LHCN-M2 (cell line): ENCODE data around the gene ZNF134. TPM values are rescaled to one million over a fixed set of nuclear protein-coding genes. Genes with fewer than 3 reads are reported as not detected.

Experiments used
- DNase-seq: peaks from one replicate; pipeline ENCODE4 v3.0.0-alpha.2; 2012; ENCODE audit warnings: low read depth
- polyA plus RNA-seq: library from polyadenylated mRNA; unstranded; fragments of >200 nt; gene quantifications from one replicate; pipeline ENCODE4 v1.2.1, GENCODE V29; 2012; ENCODE audit warnings: missing spikeins
- total RNA-seq: library from RNA; depleted of rRNA; stranded (reverse); fragments of >200 nt; gene quantifications from 2 replicates; pipeline ENCODE4 v1.2.3, GENCODE V29; 2014; rRNA removed

Gene ZNF134
- 22.3 and 22.9 TPM in 2 replicates for total RNA-seq
- 7.9 TPM for polyA plus RNA-seq

DNA sequence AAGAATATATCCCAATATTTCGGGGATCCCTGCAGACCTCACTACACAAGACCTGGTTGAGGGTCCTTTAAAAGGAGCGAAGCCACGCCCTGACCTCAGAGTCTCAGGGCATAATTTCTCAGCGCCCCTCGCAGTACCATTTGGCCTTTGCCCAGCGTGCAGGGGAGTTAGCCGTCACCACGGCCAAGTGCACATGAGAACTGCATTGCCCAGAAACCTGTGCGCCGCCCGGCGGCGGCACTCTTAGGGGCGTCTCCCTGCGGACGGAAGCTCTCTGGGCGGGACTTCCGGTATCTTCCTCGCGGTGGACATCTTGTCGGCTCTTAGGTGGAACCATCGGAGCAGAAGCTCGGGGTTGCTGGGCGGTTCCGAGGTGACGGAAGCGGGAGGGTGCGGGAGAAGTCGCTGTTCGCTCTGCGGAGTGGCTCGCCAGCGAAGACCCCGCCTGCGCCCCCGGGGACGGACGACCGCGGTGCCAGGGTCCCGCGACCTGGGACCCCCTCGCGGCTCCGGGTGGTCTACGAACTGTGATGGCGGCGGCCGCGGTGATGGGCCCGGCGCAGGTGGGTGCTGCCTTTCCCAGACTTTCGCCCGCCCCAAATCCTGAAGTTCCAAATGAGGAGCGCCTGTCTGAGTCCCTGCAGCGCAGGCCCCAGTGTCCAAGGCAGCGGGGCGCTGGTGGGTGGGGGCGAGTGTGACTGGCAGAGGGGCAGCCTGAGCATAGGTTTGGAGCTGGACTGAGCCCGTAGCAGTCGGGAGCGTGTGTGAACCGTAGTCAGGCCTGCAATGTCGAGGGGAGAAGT is at the start of gene ZNF134:
Gene ZNF134, plus strand, starts transcription at position 302 of the 803 bp plus-strand sequence. CDS start 5,227 bp downstream, outside the sequence.
- peak; percentile 87 for DNase-seq

DNA sequence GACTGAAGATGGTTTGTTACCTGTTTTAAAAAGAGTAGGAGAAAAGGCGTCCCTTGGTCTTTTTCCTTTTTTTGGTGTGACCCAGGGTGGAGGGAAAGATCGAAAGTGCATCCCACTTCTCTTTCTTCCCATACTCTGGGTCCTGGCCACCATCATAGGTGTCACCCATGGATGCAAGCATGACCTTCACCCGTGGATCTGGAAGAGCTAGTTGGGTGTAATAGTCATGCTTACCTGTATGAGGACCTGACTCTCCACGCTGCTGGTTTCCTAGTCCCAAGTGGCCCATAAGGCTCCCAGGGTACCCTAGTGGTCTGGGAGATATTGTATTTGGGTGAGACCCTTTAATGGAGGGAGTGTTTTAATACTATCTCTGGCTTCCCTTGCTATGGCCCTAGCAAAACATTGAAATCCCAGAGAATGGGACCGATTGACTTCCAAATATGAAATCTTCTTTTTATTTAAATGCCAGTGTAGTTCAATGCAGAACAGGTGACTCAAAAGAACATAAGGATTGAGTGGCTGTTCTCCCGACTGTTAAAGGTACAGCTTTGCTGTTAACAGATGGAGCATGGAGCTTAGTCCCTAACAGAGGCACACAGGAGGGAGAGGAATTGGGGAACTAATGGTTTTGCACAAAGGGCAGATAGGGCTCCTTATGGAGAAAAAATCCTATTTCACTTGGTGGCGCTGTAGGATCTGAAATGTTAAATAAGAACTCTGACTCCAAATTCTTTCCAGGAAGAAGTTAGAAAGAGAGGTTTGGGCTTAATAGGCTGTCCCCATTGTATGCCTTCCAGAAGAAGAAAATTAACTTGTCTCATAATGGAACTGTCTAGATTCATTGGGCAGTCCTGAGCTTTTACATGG is 47.4 kb upstream of the ZNF134 start:
- peak; percentile 48 for DNase-seq

DNA sequence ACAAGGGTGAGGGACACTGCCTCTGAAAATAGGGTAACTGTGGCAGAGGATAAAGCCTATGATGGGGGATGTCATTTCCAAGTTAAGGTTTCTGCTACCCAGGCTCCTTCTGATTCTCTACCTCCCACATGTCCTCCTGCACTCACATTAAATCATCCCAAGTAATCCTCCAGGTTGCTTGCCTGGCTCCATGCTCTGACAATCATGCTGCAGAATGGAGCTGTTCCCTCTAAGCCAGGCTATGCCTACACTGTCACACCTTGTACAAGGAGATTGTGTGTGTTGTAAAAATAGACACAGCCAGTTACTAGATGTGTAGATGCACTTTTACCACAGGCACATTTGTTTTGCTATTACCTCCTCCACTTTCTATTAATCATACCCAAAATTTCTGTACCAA is 43.3 kb upstream of the ZNF134 start:
- no peak for DNase-seq

DNA sequence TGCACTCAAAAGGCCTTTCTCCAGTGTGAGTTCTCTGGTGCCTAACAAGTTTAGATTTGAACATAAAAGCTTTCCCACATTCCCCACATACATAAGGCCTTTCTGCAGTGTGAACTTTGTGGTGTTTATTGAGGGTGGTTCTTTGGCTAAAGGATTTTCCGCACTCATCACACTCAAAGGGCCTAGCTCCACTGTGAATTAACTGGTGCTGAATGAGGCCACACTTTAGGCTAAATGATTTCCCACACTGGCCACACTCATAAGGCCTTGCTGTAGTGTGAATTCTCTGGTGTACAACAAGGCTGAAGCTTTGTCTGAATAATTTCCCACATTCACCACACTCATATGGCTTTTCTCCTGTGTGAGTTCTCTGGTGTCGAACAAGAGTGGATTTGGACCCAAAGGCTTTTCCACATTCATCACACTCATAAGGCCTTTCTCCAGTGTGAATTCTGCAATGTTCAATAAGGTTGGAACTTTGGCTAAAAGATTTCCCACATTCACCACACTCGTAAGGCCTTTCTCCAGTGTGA is 41.6 kb upstream of the ZNF134 start:
- no peak for DNase-seq

DNA sequence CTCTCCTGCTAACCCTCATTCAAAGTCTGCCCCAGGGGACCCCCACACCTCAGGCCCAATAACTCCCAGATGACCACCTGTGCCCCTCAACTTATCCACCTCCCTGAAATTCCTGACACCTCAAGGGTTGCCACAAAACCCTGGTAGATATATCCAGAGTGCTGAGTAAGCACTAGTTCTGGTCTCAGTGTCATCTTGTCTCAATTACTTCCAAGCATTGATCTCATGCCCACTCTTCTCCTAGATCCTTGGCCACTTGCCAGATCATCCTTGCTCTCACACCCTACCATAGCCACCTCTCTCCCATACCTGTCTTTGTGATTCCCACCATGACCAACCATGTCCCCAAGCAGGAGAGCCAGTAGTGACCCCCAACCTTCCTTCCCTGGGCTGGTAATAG is 37.4 kb upstream of the ZNF134 start:
- no peak for DNase-seq

DNA sequence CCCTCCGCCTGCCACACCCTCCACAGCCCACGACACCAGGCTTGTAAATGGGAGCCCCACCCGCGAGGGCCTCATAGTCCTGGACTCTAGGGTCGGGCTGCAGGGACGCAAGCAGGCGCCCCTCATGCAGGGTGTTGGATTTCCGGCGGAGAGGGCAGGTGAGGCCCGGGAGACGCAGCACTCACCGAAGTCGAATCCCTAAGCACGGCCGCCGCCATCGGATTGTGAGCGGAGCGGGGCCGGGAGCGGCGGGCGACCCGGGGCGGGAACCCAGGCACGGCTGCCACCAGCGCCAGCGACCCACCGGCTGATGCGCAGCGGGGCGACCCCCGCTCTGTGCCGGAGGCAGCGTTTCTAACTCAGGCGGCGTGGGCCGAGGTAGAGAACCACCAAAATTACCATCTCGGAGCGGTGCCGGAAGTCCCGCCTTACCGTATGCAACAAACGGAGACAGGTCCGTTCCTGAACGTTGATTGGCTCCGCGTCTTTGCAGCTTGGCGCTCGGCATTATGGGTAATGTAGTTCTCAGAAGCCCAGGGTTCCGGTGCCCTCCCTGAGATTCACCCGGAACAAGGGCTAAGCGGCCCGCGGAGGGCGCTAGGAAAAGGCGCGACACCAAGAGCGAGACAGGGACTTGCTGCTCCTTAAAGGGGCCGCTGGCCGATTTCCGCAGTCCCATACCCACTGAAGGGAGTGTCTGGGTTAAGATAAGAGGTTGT is 35.4 kb upstream of the ZNF134 start, which contains the start of gene ZNF416:
Gene ZNF416, minus strand, starts transcription at position 425 of the 719 bp plus-strand sequence. Its CDS starts 207 bp downstream, at position 218.
- peak; percentile 98 for DNase-seq

DNA sequence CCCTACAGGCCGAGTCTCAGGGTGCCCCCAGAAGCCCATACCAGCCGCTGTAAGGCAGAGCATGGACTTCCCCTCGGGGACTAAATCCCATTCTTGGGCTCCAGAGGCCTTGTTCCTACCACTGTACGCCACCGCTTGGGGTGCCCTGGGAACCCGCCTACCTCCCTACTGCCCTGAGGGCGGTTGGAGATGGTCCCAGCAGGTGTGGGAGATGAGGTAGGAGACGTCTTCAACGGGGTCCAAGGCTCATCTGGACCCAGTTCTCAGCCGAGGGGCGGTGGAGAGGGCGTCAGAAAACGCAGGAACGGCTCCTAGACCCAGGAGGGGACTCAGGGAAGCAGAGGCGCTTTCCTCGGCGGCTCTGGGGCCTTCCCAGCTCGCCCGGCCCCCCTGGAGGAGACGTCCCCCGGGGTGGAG is 30.9 kb upstream of the ZNF134 start:
- no peak for DNase-seq

DNA sequence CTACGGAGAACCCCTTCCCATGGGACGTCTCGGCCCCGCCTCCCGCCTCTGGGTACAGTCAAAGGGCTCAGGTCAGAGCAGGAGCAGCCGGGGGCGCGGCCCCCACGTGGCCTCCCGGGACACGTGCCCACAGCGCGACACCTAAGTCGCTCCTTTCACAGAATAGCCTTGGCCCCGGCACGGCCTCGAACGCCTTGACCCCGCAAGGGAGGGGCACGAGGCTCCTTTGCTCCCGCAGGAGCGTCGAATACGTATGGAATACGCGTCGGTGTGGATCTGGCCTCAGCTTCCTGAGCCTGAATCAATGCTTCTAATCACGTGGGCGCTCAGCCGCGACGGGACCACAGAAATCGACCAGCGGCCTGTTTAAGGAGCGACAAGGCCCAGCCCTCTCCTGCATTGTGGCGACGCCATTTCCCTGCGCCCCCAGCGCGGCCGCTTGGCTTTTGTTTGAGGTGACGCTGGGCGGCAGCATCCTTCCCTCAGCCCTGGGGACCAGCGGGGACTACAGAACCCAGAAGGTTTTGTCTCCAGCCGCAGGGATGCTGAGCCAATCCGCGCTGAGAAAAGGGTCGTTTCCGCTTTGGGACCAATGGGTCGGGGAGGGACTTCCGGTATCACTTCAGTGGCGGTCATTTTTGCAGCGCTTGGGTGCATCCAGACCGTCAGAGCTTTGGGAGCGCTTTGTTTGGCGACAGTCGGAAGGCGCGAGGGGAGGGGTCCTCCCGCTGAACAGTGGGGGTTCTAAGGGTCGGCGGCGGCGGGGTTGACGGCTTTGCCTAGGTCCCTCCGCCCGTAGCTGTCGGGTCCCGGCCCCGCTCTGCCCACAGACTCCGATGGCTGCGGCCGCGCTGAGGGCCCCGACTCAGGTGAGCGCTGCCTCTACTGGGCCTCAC is 30.3 kb upstream of the ZNF134 start, which contains the start of gene ZIK1:
Gene ZIK1, plus strand, starts transcription at position 625 of the 896 bp plus-strand sequence. Its CDS starts 212 bp downstream, at position 837.
- DNase-seq = peak; percentile 81

DNA sequence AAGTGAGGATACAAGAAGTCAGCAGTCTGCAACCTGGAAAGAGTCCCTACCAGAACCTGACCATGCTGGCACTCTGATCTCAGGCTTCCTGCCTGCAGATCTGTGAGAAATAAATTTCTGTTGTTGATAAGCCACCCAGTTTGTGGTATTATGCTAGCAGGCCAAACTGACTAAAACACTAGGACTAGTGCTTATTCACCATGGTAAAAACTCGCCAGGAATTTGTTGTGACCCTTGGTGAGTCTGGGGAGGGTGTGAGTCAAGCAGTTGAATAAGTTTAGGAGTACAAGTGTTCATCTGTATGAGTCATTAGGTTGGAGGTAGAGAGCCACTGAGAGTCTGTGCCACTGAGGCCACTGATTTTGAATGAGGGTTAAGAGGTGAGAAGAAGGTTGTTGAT is 26.5 kb upstream of the ZNF134 start:
- DNase-seq = peak; percentile 90

DNA sequence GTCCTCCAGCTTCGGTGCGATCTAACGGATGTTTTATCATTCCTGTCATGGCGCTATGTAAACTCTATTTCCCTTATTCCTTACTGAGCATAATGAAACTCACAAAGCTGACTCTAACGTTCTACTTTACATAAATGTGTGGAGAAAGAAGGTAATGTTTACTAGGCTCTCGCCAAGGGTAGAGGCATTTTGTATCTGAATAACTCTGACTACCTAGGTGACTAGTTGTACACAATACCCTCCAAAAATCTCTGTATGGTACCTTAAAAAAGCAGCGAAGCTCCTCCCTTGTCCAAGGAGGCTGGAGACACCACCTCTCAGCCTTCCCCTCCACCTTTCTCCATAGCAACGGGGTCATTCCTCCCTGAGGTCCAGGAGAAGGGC is 14.7 kb upstream of the ZNF134 start:
- DNase-seq = no peak

DNA sequence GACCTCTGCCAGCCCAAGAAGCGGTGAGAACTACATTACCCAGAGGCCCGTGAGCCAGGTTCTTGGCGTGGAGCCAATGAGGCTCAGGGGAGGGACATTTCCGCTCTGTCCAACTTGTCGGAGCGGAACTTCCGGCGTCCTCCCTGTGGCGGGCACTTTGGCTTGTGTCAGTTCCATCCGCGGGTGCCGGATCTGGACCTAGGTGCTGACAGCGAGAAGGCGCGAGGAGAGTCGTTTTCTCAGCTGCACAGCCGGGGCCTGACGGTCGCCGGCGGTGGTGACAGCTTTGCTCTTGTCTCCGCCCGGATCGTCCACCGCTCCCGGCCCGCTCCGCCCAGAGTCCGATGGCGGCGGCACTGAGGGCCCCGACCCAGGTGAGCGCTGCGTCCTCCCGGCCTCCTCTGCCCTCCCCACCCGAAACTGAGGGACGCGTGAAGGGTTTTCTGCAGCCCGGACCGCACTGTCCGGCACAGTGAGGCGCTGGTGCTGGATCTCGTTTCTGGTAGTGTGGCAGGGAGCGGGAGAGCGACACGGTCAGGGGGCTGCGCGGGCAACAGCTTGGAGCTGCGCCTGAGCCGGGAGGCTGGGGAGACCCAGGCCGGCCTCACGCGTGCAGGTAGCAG is 14.2 kb upstream of the ZNF134 start, which contains the start of gene ZNF530:
Gene ZNF530, plus strand, starts transcription at position 125 of the 623 bp plus-strand sequence. CDS start 4,461 bp downstream, outside the sequence.
- DNase-seq = peak; percentile 91

DNA sequence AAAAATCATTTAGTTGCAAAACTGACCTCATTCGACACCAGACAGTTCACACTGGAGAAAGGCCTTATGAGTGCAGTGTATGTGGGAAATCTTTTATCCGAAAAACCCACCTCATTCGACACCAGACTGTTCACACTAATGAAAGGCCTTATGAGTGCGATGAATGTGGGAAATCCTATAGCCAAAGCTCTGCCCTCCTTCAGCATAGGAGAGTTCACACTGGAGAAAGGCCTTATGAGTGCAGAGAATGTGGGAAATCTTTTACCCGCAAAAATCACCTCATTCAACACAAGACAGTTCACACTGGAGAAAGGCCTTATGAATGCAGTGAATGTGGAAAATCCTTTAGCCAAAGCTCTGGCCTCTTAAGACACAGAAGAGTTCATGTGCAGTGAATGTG is 7.1 kb upstream of the ZNF134 start:
- no peak for DNase-seq

DNA sequence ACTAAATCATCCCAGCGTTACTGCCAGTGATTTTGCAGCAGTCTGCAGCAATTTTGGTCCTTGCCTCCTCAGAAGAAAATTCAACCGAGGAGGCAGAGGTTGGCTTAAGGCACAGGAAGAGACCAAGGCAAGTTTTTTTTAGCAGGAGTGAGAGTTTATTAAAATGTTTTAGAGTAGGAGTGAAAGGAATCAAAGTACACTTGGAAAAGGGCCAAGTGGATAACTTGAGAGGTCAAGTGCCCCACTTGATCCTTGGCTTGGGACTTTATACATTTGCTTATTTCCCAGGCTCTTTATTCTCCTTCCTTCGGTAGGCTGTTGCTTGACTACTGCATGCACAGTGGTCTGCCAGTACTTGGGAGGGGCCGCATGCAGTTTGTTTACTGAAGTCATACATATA is 2.9 kb upstream of the ZNF134 start:
- DNase-seq = no peak

DNA sequence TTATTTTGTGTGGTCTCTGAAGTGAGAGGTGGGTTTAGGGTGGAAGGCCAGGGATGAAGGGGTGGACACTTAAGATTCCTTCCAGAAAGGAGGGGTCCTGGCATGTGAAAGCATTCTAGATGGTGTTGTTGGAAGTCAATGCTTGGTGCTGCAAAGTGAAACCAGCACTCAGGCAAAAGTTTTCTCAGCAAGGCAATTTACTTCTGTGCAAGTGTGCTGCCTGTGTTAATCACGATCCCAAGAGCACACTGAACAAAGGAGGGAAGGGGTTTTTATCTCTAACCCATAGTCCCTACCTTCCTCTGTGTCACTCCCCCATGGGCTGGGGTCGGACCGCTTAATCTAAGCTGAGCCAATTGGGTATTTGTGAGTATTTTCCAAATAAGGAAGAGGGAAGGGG is 1.3 kb downstream of the ZNF134 start:
- peak; percentile 12 for DNase-seq

DNA sequence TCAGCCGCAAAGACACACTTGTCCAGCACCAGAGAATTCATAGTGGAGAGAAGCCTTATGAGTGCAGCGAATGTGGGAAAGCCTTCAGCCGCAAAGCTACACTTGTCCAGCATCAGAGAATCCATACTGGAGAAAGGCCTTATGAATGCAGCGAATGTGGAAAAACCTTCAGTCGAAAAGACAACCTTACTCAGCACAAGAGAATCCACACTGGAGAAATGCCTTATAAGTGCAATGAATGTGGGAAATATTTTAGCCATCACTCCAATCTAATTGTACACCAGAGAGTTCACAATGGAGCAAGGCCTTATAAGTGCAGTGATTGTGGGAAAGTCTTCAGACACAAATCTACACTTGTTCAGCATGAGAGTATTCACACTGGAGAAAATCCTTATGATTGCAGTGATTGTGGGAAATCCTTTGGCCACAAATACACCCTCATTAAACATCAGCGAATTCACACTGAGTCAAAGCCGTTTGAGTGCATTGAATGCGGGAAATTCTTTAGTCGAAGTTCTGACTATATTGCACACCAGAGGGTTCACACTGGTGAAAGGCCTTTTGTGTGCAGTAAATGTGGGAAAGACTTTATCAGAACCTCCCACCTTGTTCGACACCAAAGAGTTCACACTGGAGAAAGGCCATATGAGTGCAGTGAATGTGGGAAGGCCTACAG is 6.8 kb downstream of the ZNF134 start:
- peak; percentile 36 for DNase-seq

DNA sequence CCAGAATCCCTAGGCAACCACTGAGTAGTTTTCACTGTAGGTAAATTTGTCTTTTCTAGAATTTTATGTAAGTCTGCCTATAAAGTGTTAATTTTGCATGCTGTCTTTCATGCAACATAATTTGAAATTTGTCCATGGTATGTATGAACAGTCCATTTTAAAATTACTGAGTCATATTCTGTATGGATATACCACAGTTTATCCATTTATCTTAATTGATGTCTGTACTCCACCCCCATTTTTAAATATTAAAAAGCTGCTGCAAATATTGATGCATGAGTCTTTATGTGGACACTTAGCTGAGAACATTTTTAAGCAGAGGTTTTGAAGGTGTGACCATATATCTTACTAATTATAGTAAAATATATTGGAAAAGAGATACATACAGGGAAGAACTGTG is 9.0 kb downstream of the ZNF134 start:
- DNase-seq = no peak

DNA sequence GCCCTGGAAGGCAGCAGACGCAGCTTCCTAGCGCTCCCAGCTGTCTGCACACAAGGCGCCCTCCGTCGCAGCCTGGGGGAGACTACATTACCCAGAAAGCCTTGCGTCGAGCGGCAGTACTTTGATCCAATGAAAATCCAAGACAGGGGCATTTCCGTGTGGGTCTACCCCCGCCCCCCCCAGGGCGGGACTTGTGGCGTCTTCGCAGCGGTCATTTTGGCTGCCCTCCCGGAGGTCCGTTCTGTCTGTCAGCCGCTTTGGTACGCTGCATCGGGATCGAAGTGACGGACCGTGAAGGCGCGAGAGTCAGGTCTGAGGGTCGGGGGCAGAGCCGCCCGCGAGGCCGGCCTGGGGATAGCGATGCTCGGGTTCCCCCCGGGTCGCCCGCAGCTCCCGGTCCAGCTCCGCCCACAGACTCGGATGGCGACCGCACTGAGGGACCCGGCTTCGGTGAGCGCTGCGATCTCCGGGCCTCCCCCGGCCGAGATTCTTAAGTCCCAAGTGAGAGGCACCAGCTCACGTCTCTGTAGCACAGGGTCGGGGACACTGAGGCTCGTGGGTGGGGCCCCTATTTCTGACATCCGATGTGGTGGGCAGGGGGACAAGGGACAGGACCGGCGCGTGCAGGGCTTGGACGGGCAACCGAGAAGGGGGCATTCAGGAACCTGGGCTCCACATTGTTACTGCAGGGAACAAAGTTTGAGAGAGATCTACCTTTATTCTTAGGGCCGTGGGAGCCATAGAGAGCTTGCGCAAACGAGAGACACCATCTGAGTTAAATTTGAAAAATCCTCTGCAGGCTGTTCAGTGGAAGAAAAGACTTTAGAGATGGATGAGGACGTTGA is 19.2 kb downstream of the ZNF134 start, which contains the start of gene ZNF211:
Gene ZNF211, plus strand, starts transcription at position 182 of the 845 bp plus-strand sequence. Its CDS starts 179 bp downstream, at position 361.
- peak; percentile 94 for DNase-seq

DNA sequence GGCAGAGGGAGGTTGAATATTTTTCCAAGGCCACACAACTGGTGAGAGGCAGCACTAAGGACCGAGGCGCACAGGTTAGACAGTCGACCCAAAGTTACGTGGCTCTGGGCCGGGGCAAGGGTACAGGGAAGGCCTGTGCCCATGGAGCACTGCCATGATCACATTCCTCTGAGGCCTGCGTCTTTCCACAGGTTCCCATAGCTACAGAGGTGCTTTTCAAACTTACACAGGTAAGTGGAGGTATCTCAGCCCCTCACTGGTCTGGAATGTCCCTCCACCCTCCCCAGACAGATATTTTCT is 19.7 kb downstream of the ZNF134 start:
- no peak for DNase-seq
